ENCODE measurements around the gene IZUMO1. TPM values are rescaled to one million over a fixed set of nuclear protein-coding genes. Genes with fewer than 3 reads are reported as not detected.
"Not testable (repeated sequence)": the region's sequence is repeated elsewhere in the genome, so short reads cannot be mapped to it uniquely, and the experiment has no call there.

Gene IZUMO1
- total RNA-seq = not detected

DNA sequence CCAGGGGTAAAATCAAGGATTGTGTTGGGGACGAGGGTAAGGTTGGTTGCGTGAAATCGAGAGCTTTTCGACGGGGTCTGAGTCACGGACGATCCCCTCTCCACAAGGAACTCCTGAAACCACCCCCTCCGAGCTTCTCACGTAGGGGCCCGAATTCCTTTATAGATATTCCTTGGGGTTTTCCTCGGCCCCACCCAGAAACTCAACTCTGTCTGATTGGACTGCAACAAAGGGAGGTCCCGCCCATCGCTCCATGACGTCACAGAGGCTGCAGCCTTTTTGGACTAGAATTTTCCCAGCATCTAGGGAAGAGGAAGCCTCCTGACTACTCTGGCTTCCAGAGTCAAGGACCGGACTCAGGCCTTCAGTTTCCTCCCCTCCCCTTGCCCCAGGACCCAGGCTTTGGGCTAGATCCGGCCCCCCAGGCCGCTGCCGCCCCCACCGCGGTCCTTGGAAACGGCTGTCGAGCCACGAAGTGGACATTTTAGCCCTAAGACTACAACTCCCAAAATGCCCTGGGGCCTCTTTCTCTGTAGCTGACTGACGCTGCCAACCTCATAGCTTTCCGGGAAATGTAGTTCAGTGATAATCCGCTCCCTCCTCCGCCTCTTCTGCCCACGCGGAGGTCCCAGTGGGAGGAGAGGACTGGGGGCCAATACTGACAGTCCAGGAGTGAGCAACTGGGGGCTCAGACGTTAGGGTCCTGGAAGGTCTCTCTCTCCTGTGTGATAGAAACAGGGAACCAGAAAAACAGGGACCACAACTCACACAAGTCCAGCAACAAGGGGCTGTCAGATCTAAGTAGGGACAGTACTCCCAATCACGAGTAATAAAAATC lies at the start of gene IZUMO1:
IZUMO1 (minus strand) TSS at position 172 of the 838 bp plus-strand sequence. CDS start 1,050 bp downstream, outside the sequence.
- H3K4me1 Mint-ChIP-seq (ENCODE audit: low read depth) = peaks cover 14% of the 10 kb centered on the region
- peaks cover 10% of the 10 kb centered on the region for H3K9me3 Mint-ChIP-seq (ENCODE audit: insufficient read depth)
- DNase-seq (peak; percentile 68), ATAC-seq (peak; percentile 72)
- ChIA-PET CTCF (interaction anchor here (1.4 to 1.7 kb wide), 3 partner anchors 8 to 95 kb away, joined by 3 to 5 read pairs (median 4); no protein-coding TSS in a partner anchor), POLR2A (interaction anchor here (0.5 to 0.9 kb wide), 2 partner anchors 30 to 1539 kb away, joined by 3 read pairs; no protein-coding TSS in a partner anchor)
- H3K27ac Mint-ChIP-seq = no peak within 1 kb of the TSS
- peak within 1 kb of the TSS; percentile 31 for H3K4me3 Mint-ChIP-seq
- H3K36me3 Mint-ChIP-seq (ENCODE audit: low read depth) = no peaks in the 10 kb centered on the region
- peaks cover 11% of the 10 kb centered on the region for H3K27me3 Mint-ChIP-seq (ENCODE audit: low read depth)

DNA sequence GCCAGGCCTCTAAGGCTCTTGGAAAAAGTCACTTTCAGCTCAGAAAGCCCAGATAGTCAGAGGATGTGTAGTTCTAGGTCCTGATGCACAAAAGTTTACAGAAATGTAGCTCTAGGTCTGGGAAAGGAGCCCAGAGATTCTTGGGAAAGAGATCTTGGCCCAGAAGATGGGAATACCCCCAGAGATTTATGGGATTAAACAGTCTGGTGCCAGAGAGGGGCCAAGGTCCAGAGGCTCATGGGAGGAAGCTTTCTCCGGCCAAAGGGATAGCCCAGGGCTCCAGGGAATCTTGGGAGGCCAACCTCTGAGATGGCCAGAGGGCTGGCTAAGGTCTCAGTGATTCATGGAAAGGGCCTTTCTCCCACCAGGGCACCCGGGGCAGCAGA lies 49.0 kb upstream of the IZUMO1 start:
- Mint-ChIP-seq H3K9me3 (ENCODE audit: insufficient read depth) (no peaks in the 10 kb centered on the region), H3K27me3 (ENCODE audit: low read depth) (no peaks in the 10 kb centered on the region), H3K27ac (peak overlapping the region; percentile 85), H3K4me1 (ENCODE audit: low read depth) (peaks cover 8% of the 10 kb centered on the region), H3K4me3 (peak overlapping the region; percentile 84), H3K36me3 (ENCODE audit: low read depth) (no peaks in the 10 kb centered on the region)
- ATAC-seq = no peak
- ChIA-PET POLR2A (interaction anchor here (0.7 to 1.6 kb wide), 6 partner anchors 12 to 180 kb away, joined by 3 to 5 read pairs (median 3); partner anchors contain the start of genes HSD17B14, NUCB1 and PPP1R15A), CTCF (interaction anchor here (0.6 to 6.1 kb wide), 41 partner anchors 9 to 1018 kb away, joined by 3 to 112 read pairs (median 4); partner anchors contain the start of genes BAX, BCAT2, CA11 and FUZ)
- no peak for DNase-seq

DNA sequence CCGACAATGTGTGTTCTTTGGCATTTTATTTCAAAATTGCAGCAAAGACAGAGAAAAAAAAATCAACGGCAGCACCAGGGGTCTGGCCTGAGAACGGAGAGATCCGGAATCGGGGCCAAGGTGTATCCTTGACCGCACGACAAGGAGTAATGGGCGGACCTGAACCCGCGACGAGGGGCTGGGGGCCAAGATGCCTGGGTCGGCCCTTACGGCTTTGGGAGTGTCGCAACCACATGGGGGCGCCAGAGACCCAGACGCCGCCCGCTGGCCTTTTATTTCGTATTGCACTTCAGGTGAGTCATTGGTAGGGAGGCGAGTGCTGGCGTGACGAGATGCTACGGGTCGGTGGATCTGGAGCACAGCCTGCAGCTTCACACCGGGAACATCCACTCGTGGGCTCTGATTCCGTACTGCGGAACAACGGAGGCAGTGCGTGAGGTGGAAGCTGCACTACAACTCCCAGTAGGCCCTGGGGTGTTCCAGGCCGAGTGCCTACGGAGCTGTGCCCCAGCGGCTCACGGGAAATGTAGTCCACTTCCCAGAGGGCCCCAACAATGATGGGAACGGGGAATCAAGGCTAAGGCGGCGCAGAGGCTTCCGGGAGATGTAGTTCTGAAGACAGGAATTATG lies 48.5 kb upstream of the IZUMO1 start:
- no peaks in the 10 kb centered on the region for H3K9me3 Mint-ChIP-seq (ENCODE audit: insufficient read depth)
- ChIA-PET POLR2A (interaction anchor here (0.7 to 1.6 kb wide), 7 partner anchors 12 to 180 kb away, joined by 3 to 5 read pairs (median 3); partner anchors contain the start of genes HSD17B14, NUCB1 and PPP1R15A), CTCF (interaction anchor here (0.6 to 6.1 kb wide), 42 partner anchors 10 to 1018 kb away, joined by 3 to 112 read pairs (median 4); partner anchors contain the start of genes BAX, BCAT2, CA11 and FUZ)
- peaks cover 8% of the 10 kb centered on the region for H3K4me1 Mint-ChIP-seq (ENCODE audit: low read depth)
- no peaks in the 10 kb centered on the region for H3K36me3 Mint-ChIP-seq (ENCODE audit: low read depth)
- DNase-seq (peak; percentile 89), ATAC-seq (peak; percentile 98)
- peak overlapping the region; percentile 85 for H3K27ac Mint-ChIP-seq
- no peaks in the 10 kb centered on the region for H3K27me3 Mint-ChIP-seq (ENCODE audit: low read depth)
- peak overlapping the region; percentile 84 for H3K4me3 Mint-ChIP-seq

DNA sequence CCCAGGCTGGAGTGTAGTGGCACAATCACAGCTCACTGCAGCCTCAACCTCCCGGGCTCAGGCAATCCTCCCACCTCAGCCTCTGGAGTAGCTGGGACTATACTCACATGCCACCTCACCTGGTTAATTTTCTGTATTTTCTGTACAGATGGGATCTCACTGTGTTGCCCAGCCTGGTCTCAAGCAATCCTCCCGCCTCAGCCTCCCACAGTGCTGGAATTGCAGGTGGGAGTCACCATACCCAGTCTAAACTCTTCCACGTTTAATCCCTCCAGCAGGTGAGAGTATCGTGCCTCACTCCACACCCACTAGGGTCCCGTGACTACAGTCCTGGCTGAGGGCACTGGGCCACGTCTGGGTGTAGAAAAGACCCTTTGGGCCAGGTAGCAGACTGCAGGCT lies 47.6 kb upstream of the IZUMO1 start:
- ATAC-seq = no peak
- H3K4me1 Mint-ChIP-seq (ENCODE audit: low read depth) = peaks cover 7% of the 10 kb centered on the region
- POLR2A ChIA-PET = interaction anchor here (1.2 kb wide), 1 partner anchor 81 kb away, joined by 4 read pairs; no protein-coding TSS in a partner anchor
- H3K27ac Mint-ChIP-seq = peak overlapping the region; percentile 36
- no peak for DNase-seq
- H3K9me3 Mint-ChIP-seq (ENCODE audit: insufficient read depth) = no peaks in the 10 kb centered on the region
- H3K4me3 Mint-ChIP-seq = peak overlapping the region; percentile 84
- H3K36me3 Mint-ChIP-seq (ENCODE audit: low read depth) = no peaks in the 10 kb centered on the region
- H3K27me3 Mint-ChIP-seq (ENCODE audit: low read depth) = no peaks in the 10 kb centered on the region
- CTCF ChIA-PET = interaction anchor here (0.8 to 6.1 kb wide), 10 partner anchors 12 to 176 kb away, joined by 3 to 112 read pairs (median 30); partner anchors contain the start of genes BCAT2, CA11, HSD17B14 and NUCB1

DNA sequence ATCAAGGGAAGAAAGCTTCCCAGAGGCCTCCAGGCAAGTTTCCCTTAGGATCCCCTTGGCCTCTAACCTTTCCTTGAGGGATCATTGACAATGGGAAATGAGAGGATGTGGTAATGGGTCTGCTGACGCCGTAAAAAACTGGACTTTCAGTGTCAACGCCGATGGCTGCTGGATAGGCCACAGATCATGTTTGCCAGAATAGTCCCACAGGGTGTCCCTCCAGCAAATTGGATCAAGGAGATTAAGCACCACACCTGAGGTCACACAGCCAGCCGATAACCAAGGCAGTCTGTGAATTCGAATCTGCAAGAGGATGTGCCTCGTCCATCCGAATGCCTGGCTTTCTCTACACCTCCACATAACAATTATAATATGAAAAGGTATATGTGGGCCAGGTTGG lies 46.6 kb upstream of the IZUMO1 start:
- H3K27ac Mint-ChIP-seq = no peak overlapping the region
- H3K9me3 Mint-ChIP-seq (ENCODE audit: insufficient read depth) = no peaks in the 10 kb centered on the region
- no peak for ATAC-seq
- H3K4me1 Mint-ChIP-seq (ENCODE audit: low read depth) = peaks cover 7% of the 10 kb centered on the region
- no peak for DNase-seq
- H3K27me3 Mint-ChIP-seq (ENCODE audit: low read depth) = no peaks in the 10 kb centered on the region
- no peak overlapping the region for H3K4me3 Mint-ChIP-seq
- CTCF ChIA-PET = interaction anchor here (3.0 to 6.1 kb wide), 5 partner anchors 21 to 149 kb away, joined by 20 to 112 read pairs (median 50); partner anchors contain the start of genes BCAT2, CA11 and HSD17B14
- POLR2A ChIA-PET = no interaction called here
- no peaks in the 10 kb centered on the region for H3K36me3 Mint-ChIP-seq (ENCODE audit: low read depth)

DNA sequence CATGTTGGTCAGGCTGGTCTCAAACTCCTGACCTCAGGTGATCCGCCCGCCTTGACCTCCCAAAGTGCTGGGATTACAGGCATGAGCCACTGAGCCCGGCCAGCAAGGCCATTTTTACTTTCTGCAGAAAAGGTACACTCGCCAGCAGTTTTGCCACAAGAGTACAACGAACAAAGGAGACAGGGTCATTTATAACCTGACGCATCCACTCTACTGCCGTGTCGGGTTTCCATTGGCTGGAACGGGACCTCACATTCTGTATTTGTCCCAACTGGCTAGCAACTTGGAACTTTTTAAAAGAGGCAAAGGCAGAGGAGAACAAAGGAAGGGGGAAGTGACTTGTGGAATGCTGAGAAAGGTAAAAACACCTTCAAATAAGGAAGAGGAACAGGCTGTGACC lies 40.6 kb upstream of the IZUMO1 start:
- not testable (repeated sequence) for H3K4me3 Mint-ChIP-seq; DNase-seq; H3K4me1 Mint-ChIP-seq (ENCODE audit: low read depth); H3K36me3 Mint-ChIP-seq (ENCODE audit: low read depth); ATAC-seq; H3K9me3 Mint-ChIP-seq (ENCODE audit: insufficient read depth); H3K27ac Mint-ChIP-seq
- H3K27me3 Mint-ChIP-seq (ENCODE audit: low read depth) = peaks cover 11% of the 10 kb centered on the region
- ChIA-PET CTCF (interaction anchor here (0.7 to 6.1 kb wide), 28 partner anchors 9 to 211 kb away, joined by 3 to 127 read pairs (median 5); partner anchors contain the start of genes CA11, DHDH, GYS1 and HSD17B14), POLR2A (interaction anchor here (0.9 kb wide), 1 partner anchor 175 kb away, joined by 3 read pairs; no protein-coding TSS in a partner anchor)

DNA sequence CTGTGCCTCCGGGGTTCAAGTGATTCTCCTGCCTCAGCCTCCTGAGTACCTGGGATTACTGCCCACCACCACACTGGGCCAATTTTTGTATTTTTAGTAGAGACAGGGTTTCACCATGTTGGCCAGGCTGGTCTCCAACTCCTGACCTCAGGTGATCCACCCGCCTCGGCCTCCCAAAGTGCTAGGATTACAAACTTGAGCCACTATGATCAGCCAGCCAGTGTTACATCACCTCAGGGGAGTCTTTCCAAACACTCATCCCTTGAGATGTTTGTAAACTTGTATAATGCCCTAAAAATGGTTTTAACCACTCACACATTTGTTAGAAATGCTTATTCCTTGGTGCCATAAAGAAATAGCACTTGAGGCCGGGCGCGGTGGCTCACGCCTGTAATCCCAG lies 39.7 kb upstream of the IZUMO1 start:
- H3K36me3 Mint-ChIP-seq (ENCODE audit: low read depth); H3K4me1 Mint-ChIP-seq (ENCODE audit: low read depth); H3K4me3 Mint-ChIP-seq; DNase-seq; H3K9me3 Mint-ChIP-seq (ENCODE audit: insufficient read depth); POLR2A ChIA-PET; ATAC-seq; H3K27ac Mint-ChIP-seq: not testable (repeated sequence)
- peaks cover 11% of the 10 kb centered on the region for H3K27me3 Mint-ChIP-seq (ENCODE audit: low read depth)
- CTCF ChIA-PET = interaction anchor here (1.3 to 6.1 kb wide), 3 partner anchors 51 to 185 kb away, joined by 4 to 127 read pairs (median 23); no protein-coding TSS in a partner anchor

DNA sequence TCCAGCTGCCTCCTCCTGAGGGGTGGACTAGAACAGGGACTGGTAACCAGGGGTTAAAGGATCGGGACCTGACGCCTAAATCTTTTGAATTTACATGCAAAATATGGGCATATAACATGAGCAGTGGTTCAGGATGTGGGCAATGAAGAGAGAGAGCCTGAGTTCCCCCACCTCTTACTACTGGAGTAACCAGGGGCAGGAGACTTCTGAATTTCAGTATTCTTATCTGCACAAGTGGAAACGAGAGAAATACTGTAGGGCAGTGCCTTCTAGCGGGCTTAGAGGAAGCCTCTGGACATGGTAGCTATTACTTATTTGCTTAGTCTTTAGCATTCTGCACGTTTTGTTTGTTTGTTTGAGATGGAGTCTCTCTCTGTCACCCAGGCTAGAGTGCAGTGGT lies 37.8 kb upstream of the IZUMO1 start:
- Mint-ChIP-seq H3K27ac (no peak overlapping the region), H3K4me1 (ENCODE audit: low read depth) (peaks cover 2% of the 10 kb centered on the region), H3K4me3 (no peak overlapping the region), H3K9me3 (ENCODE audit: insufficient read depth) (no peaks in the 10 kb centered on the region), H3K27me3 (ENCODE audit: low read depth) (peaks cover 11% of the 10 kb centered on the region), H3K36me3 (ENCODE audit: low read depth) (no peaks in the 10 kb centered on the region)
- ChIA-PET POLR2A (no interaction called here), CTCF (interaction anchor here (1.6 to 1.7 kb wide), 3 partner anchors 11 to 186 kb away, joined by 6 to 9 read pairs (median 6); no protein-coding TSS in a partner anchor)
- ATAC-seq = no peak
- no peak for DNase-seq

DNA sequence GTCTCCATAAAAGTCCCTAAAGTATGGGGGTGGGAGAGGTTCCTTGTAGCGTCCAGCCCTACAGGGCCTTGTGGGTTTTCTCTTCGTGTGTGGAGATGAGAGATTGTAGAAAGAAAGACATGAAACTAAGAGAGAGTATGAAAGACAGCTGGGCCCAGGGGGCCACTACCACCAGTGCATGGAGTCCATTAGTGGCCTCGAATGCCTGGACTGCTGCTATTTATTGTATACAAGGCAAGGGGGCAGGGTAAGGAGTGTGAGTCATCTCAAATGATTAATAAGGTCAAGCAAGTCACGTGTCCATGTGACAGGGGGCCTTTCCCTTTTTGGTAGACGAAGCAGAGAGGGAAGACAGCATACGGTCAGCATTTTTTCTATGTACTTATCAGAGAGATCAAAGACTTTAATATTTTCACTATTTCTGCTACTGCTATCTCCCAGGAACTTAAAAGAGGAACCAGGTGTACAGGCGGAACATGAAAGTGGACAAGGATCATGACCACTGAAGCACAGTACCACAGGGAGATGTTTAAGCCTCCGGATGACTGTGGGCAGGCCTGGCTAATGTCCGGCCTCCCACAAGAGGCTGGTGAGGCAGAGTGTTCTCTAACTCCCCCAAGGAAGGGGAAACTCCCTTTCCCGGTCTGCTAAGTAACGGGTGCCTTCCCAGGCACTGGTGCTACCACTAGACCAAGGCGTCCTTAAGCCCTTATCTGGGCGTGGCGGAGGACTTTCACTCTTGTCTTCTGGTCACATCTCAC lies 34.1 kb upstream of the IZUMO1 start:
- POLR2A ChIA-PET = no interaction called here
- no peaks in the 10 kb centered on the region for H3K36me3 Mint-ChIP-seq (ENCODE audit: low read depth)
- no peak for ATAC-seq

DNA sequence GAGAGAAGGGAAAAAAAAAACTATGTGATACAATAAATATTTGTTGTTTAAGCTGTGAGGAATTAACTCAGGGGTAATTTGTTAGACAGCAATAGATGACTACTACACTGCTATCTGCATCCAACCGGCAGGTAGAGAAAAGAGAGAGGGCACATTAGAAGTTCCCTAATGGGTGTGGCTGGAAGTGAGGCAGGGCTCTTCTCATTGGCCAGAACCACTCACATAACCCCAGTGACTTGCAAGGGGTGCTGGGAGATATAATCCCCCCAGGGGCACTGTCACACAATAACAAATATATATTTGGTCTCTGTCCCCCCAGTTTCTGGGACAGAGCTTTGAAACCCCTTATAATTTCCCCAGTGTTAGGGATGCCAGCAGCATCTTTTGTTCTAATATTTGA lies 32.9 kb upstream of the IZUMO1 start:
- no peak for ATAC-seq
- no peak for DNase-seq
- H3K4me1 Mint-ChIP-seq (ENCODE audit: low read depth) = peaks cover 2% of the 10 kb centered on the region
- CTCF ChIA-PET = interaction anchor here (2.0 kb wide), 1 partner anchor 8 kb away, joined by 6 read pairs; no protein-coding TSS in a partner anchor
- POLR2A ChIA-PET = interaction anchor here (0.6 kb wide), 2 partner anchors 48 to 922 kb away, joined by 3 to 7 read pairs; no protein-coding TSS in a partner anchor
- no peak overlapping the region for H3K4me3 Mint-ChIP-seq
- no peaks in the 10 kb centered on the region for H3K36me3 Mint-ChIP-seq (ENCODE audit: low read depth)
- H3K27ac Mint-ChIP-seq = no peak overlapping the region
- H3K27me3 Mint-ChIP-seq (ENCODE audit: low read depth) = no peaks in the 10 kb centered on the region
- H3K9me3 Mint-ChIP-seq (ENCODE audit: insufficient read depth) = no peaks in the 10 kb centered on the region

More for the DNA sequence above, 34.1 kb upstream of the IZUMO1 start:
- Mint-ChIP-seq H3K4me3 (no peak overlapping the region), H3K4me1 (ENCODE audit: low read depth) (peaks cover 2% of the 10 kb centered on the region), H3K27ac (no peak overlapping the region), H3K27me3 (ENCODE audit: low read depth) (peaks cover 7% of the 10 kb centered on the region), H3K9me3 (ENCODE audit: insufficient read depth) (no peaks in the 10 kb centered on the region)
- no peak for DNase-seq
- CTCF ChIA-PET = interaction anchor here (3.1 kb wide), 1 partner anchor 15 kb away, joined by 10 read pairs; no protein-coding TSS in a partner anchor
